GM23338 (cell line): ENCODE data around the gene KRTAP9-9. TPM values are rescaled to one million over a fixed set of nuclear protein-coding genes. Genes with fewer than 3 reads are reported as not detected.
"Not testable (repeated sequence)": the region's sequence is repeated elsewhere in the genome, so short reads cannot be mapped to it uniquely, and the experiment has no call there.

Experiments used
- ATAC-seq: fragments of 200-7000 bp; cut with Tn5 transposase; 3 replicates; pipeline ENCODE4 v1.9.1; 2020
- DNase-seq: peaks from one replicate; pipeline ENCODE4 v3.0.0-alpha.2; 2015; ENCODE audit warnings: low spot score
- H2AFZ ChIP-seq: fragments of 200-600 bp; sonication (generic); 2 replicates; pipeline ENCODE4 v1.8.0; 2016; ENCODE audit warnings: antibody characterized with exemption, mild to moderate bottlenecking, moderate library complexity
- H3F3A ChIP-seq: fragments of 200-600 bp; sonication (generic); replicated peaks from 2 replicates; pipeline ENCODE4 v1.8.0; 2017; ENCODE audit warnings: antibody characterized with exemption, mixed run types, low read depth
- H3K27ac ChIP-seq: fragments of 200-600 bp; sonication (generic); 2 replicates; pipeline ENCODE4 v1.6.1; 2016; ENCODE audit warnings: low read depth
- H3K27me3 ChIP-seq: fragments of 200-600 bp; sonication (generic); 2 replicates; pipeline ENCODE4 v1.8.0; 2016; ENCODE audit warnings: mild to moderate bottlenecking, mixed run types, moderate library complexity; ENCODE audit not compliant: insufficient read depth
- H3K36me3 ChIP-seq: fragments of 200-600 bp; sonication (generic); 2 replicates; pipeline ENCODE4 v1.8.0; 2016; ENCODE audit warnings: mild to moderate bottlenecking; ENCODE audit not compliant: insufficient read depth
- H3K4me1 ChIP-seq: fragments of 200-600 bp; sonication (generic); 2 replicates; pipeline ENCODE4 v1.8.0; 2016; ENCODE audit warnings: mild to moderate bottlenecking, moderate library complexity; ENCODE audit not compliant: insufficient read depth
- H3K4me2 ChIP-seq: fragments of 200-600 bp; sonication (generic); 2 replicates; pipeline ENCODE4 v1.7.1; 2017; ENCODE audit warnings: mixed run types
- H3K4me3 ChIP-seq: fragments of 200-600 bp; sonication (generic); 2 replicates; pipeline ENCODE4 v1.6.1; 2016; ENCODE audit warnings: mixed run types
- H3K79me2 ChIP-seq: fragments of 200-600 bp; sonication (generic); replicated peaks from 2 replicates; pipeline ENCODE4 v1.8.0; 2017; ENCODE audit warnings: mild to moderate bottlenecking; ENCODE audit not compliant: insufficient read depth
- H3K9me2 ChIP-seq: fragments of 200-600 bp; sonication (generic); 2 replicates; pipeline ENCODE4 v1.8.0; 2017; ENCODE audit not compliant: insufficient read depth
- H4K20me1 ChIP-seq: fragments of 200-600 bp; sonication (generic); replicated peaks from 2 replicates; pipeline ENCODE4 v1.8.0; 2017; ENCODE audit warnings: mild to moderate bottlenecking; ENCODE audit not compliant: insufficient read depth
- H3K27ac Mint-ChIP-seq: 2 replicates; pipeline ENCODE4 v1.8.0; 2020; ENCODE audit warnings: inconsistent platforms, mild to moderate bottlenecking, moderate library complexity, mixed read lengths
- H3K27me3 Mint-ChIP-seq: 3 replicates; pipeline ENCODE4 v1.8.0; 2022; ENCODE audit warnings: low read depth, mild to moderate bottlenecking, moderate library complexity, mixed read lengths, inconsistent platforms; ENCODE audit not compliant: insufficient read depth, poor library complexity
- H3K36me3 Mint-ChIP-seq: 3 replicates; pipeline ENCODE4 v1.8.0; 2021; ENCODE audit warnings: low read depth, mild to moderate bottlenecking, inconsistent platforms, moderate library complexity, mixed read lengths
- H3K4me1 Mint-ChIP-seq: 3 replicates; pipeline ENCODE4 v1.8.0; 2020; ENCODE audit warnings: mild to moderate bottlenecking, inconsistent platforms, mixed read lengths
- H3K4me3 Mint-ChIP-seq: 3 replicates; pipeline ENCODE4 v1.8.0; 2021; ENCODE audit warnings: moderate library complexity, mild to moderate bottlenecking, inconsistent platforms, mixed read lengths
- H3K9me3 Mint-ChIP-seq: 3 replicates; pipeline ENCODE4 v1.8.0; 2020; ENCODE audit warnings: moderate library complexity, mild to moderate bottlenecking, inconsistent platforms, mixed read lengths
- polyA plus RNA-seq: library from polyadenylated mRNA; unstranded; fragments of >200 nt; fragmentation: Nextera tagmentation; extraction: Ambion mirVana; gene quantifications from 2 replicates; pipeline ENCODE4 v1.2.1, GENCODE V29; 2016
- total RNA-seq: library from RNA; depleted of rRNA; stranded (reverse); fragments of >200 nt; shearing (Covaris generic); gene quantifications from 2 replicates; pipeline ENCODE4 v1.2.3, GENCODE V29; 2014

KRTAP9-9 gene
- total and polyA plus RNA-seq, 2 experiments from 2014 or later, result not detected

DNA sequence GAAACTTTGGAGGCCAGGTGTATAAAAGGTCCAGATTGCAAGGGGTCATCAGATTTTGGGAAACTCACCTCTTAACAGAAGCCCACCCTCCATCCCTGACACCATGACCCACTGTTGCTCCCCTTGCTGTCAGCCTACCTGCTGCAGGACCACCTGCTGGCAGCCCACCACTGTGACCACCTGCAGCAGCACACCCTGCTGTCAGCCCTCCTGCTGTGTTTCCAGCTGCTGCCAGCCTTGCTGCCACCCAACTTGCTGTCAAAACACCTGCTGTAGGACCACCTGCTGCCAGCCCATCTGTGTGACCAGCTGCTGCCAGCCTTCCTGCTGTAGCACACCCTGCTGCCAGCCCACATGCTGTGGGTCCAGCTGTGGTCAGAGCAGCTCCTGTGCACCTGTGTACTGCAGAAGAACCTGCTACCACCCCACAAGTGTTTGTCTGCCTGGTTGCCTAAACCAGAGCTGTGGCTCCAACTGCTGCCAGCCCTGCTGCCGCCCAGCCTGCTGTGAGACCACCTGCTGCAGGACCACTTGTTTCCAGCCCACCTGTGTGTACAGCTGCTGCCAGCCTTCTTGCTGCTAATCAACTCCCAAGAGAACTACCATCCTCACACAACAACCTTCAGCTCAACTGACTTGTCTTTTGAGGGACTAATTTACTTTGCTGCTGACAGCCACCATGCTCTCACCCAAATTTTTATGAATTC is 22.6 kb upstream of the KRTAP9-9 start, which contains the start of gene KRTAP9-3:
KRTAP9-3 (plus strand) TSS at position 51 of the 707 bp plus-strand sequence; CDS start at position 104, 53 bp downstream.
- not testable (repeated sequence) for H3K27ac Mint-ChIP-seq, H3K4me3 Mint-ChIP-seq, H3K4me1 ChIP-seq, ATAC-seq, H3K36me3 Mint-ChIP-seq, H3K4me1 Mint-ChIP-seq, H3K9me2 ChIP-seq, H2AFZ ChIP-seq, H3K79me2 ChIP-seq, H4K20me1 ChIP-seq, H3F3A ChIP-seq, H3K9me3 Mint-ChIP-seq, H3K4me3 ChIP-seq, H3K4me2 ChIP-seq, DNase-seq, H3K36me3 ChIP-seq, H3K27ac ChIP-seq, H3K27me3 Mint-ChIP-seq, H3K27me3 ChIP-seq

DNA sequence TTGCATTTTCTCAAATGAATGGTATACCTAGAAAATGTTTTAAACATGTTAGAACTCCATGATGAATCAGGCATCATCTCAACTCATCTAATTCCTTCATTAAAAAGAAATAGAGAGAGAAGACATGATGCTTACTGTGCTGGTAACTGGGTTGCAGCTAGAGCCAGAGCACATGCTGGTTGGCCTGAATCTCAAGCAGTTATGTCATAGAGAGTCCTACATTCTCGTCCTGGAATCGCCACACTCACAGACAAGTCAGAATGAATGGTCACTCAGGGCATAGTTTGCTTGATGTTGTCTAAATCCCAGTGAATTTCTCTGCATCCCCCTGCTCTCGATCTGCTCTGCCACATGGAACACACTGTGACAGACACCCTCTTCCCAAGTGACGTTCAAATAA is 18.1 kb upstream of the KRTAP9-9 start:
- not testable (repeated sequence) for H3K4me1 ChIP-seq, H3K4me3 ChIP-seq, H3K27me3 ChIP-seq, H3K79me2 ChIP-seq, H3K27me3 Mint-ChIP-seq, H3K27ac ChIP-seq, H3K9me2 ChIP-seq, H3F3A ChIP-seq, ATAC-seq, H3K27ac Mint-ChIP-seq, H3K36me3 Mint-ChIP-seq, H4K20me1 ChIP-seq, H3K4me1 Mint-ChIP-seq, H2AFZ ChIP-seq, H3K4me3 Mint-ChIP-seq, H3K4me2 ChIP-seq, H3K36me3 ChIP-seq, DNase-seq
- peaks cover 11% of the 10 kb centered on the region for H3K9me3 Mint-ChIP-seq

DNA sequence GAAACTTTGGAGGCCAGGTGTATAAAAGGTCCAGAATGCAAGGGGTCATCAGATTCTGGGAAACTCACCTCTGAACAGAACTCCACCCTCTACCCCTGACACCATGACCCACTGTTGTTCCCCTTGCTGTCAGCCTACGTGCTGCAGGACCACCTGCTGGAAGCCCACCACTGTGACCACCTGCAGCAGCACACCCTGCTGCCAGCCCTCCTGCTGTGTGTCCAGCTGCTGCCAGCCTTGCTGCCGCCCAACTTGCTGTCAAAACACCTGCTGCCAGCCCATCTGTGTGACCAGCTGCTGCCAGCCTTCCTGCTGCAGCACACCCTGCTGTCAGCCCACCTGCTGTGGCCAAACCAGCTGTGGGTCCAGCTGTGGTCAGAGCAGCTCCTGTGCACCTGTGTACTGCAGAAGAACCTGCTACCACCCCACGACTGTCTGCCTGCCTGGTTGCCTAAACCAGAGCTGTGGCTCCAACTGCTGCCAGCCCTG is 17.2 kb upstream of the KRTAP9-9 start, which contains the start of gene KRTAP9-8:
KRTAP9-8 (plus strand) TSS at position 51 of the 489 bp plus-strand sequence; CDS start at position 104, 53 bp downstream.
- H3K27ac Mint-ChIP-seq, H4K20me1 ChIP-seq, H3K27ac ChIP-seq, H3K4me3 ChIP-seq, H3K36me3 ChIP-seq, H3K36me3 Mint-ChIP-seq, H3K9me2 ChIP-seq, H3F3A ChIP-seq, H3K79me2 ChIP-seq, H2AFZ ChIP-seq, H3K4me3 Mint-ChIP-seq, H3K4me1 Mint-ChIP-seq, H3K4me2 ChIP-seq, H3K4me1 ChIP-seq, H3K27me3 Mint-ChIP-seq, DNase-seq, H3K27me3 ChIP-seq, ATAC-seq: not testable (repeated sequence)
- H3K9me3 Mint-ChIP-seq, result peaks cover 11% of the 10 kb centered on the region

DNA sequence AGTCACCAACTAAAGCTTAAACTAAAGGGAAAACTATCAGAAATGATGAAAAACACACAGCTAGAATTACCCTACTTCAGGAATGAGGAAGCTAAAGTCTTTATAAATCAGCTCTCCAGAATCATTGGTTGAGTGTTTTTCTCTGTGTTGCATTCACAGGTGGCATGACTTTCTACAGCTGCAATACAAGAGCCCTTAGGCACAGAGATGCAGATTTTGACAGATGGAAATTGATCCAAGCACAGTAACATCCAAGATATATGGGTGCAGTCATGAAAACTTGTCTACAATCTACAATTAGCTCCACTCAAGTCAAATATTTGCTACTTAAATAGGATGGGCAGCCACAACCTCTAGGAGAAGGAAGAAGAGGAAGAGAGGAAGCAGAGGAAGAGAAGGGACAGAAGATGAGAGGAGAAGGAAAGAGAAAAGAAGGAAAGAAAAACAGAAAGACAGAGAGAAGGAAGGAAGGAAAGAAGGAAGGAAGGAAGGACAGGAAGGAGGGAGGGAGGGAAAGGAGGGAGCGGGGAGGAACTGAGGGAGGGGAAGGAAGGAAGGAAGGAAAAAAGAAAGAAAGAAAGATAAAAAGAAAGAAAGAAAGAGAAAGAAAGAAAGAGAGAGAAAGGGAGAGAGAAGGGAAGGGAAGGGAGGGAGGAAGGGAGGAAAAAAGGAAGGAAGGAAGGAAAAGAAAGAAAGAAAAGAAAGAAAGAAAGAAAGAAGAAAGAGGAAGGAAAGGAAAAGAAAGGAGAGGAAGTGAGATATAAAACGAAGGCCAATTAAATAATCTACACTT is 8.0 kb upstream of the KRTAP9-9 start:
- H3K27ac ChIP-seq, H3K9me3 Mint-ChIP-seq, H3K79me2 ChIP-seq, H3K27me3 ChIP-seq, ATAC-seq, H3K27me3 Mint-ChIP-seq, H2AFZ ChIP-seq, DNase-seq, H3K4me2 ChIP-seq, H3F3A ChIP-seq, H3K4me3 Mint-ChIP-seq, H3K36me3 ChIP-seq, H3K4me1 Mint-ChIP-seq, H3K27ac Mint-ChIP-seq, H3K4me3 ChIP-seq, H4K20me1 ChIP-seq, H3K36me3 Mint-ChIP-seq, H3K9me2 ChIP-seq, H3K4me1 ChIP-seq: not testable (repeated sequence)

DNA sequence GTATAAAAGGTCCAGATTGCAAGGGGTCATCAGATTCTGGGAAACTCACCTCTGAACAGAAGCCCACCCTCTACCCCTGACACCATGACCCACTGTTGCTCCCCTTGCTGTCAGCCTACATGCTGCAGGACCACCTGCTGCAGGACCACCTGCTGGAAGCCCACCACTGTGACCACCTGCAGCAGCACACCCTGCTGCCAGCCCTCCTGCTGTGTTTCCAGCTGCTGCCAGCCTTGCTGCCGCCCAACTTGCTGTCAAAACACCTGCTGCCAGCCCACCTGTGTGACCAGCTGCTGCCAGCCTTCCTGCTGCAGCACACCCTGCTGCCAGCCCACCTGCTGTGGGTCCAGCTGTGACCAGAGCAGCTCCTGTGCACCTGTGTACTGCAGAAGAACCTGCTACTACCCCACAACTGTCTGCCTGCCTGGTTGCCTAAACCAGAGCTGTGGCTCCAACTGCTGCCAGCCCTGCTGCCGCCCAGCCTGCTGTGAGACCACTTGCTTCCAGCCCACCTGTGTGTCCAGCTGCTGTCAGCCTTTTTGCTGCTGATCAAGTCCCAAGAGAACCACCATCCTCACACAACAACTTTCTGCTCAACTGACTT is 5.4 kb upstream of the KRTAP9-9 start, which contains the start of gene KRTAP9-4:
KRTAP9-4 (plus strand) TSS at position 51 of the 604 bp plus-strand sequence; CDS start at position 85, 34 bp downstream.
- H3K4me2 ChIP-seq, ATAC-seq, DNase-seq, H3K79me2 ChIP-seq, H3K4me3 Mint-ChIP-seq, H3K36me3 ChIP-seq, H3K27me3 Mint-ChIP-seq, H3K4me1 ChIP-seq, H3K4me1 Mint-ChIP-seq, H3K9me3 Mint-ChIP-seq, H2AFZ ChIP-seq, H3K27ac Mint-ChIP-seq, H4K20me1 ChIP-seq, H3K27me3 ChIP-seq, H3K9me2 ChIP-seq, H3K4me3 ChIP-seq, H3F3A ChIP-seq, H3K27ac ChIP-seq, H3K36me3 Mint-ChIP-seq: not testable (repeated sequence)
